GM23248 (cell line): ENCODE results near the gene CXCL3. TPM values are rescaled to one million over a fixed set of nuclear protein-coding genes. Genes with fewer than 3 reads are reported as not detected.
A peak's percentile ranks its signal among the peaks of the same experiment; 100 is the strongest.

ENCODE experiments used
- DNase-seq: peaks from one replicate; pipeline ENCODE4 v3.0.0-alpha.2; 2015
- H2AFZ ChIP-seq: fragments of 200-600 bp; sonication (generic); 2 replicates; pipeline ENCODE4 v1.6.1; 2016; ENCODE audit warnings: antibody characterized with exemption
- H3F3A ChIP-seq: fragments of 200-600 bp; sonication (generic); 2 replicates; pipeline ENCODE4 v1.6.1; 2016; ENCODE audit warnings: mild to moderate bottlenecking, antibody characterized with exemption, mixed run types; ENCODE audit not compliant: insufficient read depth
- H3K27ac ChIP-seq: fragments of 200-600 bp; sonication (generic); 2 replicates; pipeline ENCODE4 v1.5.1; 2016; ENCODE audit warnings: mild to moderate bottlenecking
- H3K27me3 ChIP-seq: fragments of 200-600 bp; sonication (generic); replicated peaks from 2 replicates; pipeline ENCODE4 v1.6.1; 2016; ENCODE audit warnings: mild to moderate bottlenecking; ENCODE audit not compliant: insufficient read depth
- H3K36me3 ChIP-seq: fragments of 200-600 bp; sonication (generic); 2 replicates; pipeline ENCODE4 v1.6.1; 2016; ENCODE audit warnings: low read depth, mild to moderate bottlenecking
- H3K4me1 ChIP-seq: fragments of 200-600 bp; sonication (generic); 2 replicates; pipeline ENCODE4 v1.6.1; 2016; ENCODE audit warnings: mild to moderate bottlenecking; ENCODE audit not compliant: insufficient read depth
- H3K4me2 ChIP-seq: fragments of 200-600 bp; sonication (generic); one replicate; pipeline ENCODE4 v1.6.1; 2016; ENCODE audit warnings: mild to moderate bottlenecking; ENCODE audit not compliant: unreplicated experiment
- H3K4me3 ChIP-seq: fragments of 200-600 bp; sonication (generic); 2 replicates; pipeline ENCODE4 v1.5.1; 2016; ENCODE audit warnings: mild to moderate bottlenecking
- H3K79me2 ChIP-seq: fragments of 200-600 bp; sonication (generic); 2 replicates; pipeline ENCODE4 v1.6.1; 2016; ENCODE audit warnings: mild to moderate bottlenecking; ENCODE audit not compliant: insufficient read depth
- H3K9ac ChIP-seq: fragments of 200-600 bp; sonication (generic); 2 replicates; pipeline ENCODE4 v1.6.1; 2016; ENCODE audit warnings: mild to moderate bottlenecking
- H3K9me2 ChIP-seq: fragments of 200-600 bp; sonication (generic); 2 replicates; pipeline ENCODE4 v1.6.1; 2016; ENCODE audit warnings: mixed run types, mild to moderate bottlenecking, moderate library complexity; ENCODE audit not compliant: insufficient read depth
- H3K9me3 ChIP-seq: fragments of 200-600 bp; sonication (generic); one replicate; pipeline ENCODE4 v1.6.1; 2017; ENCODE audit warnings: low read depth
- H4K20me1 ChIP-seq: fragments of 200-600 bp; sonication (generic); 2 replicates; pipeline ENCODE4 v1.6.0; 2016; ENCODE audit not compliant: insufficient read depth
- EZH2 ChIP-seq: fragments of 200-600 bp; sonication (generic); IDR thresholded peaks from 2 replicates; pipeline ENCODE4 v1.6.1; 2018; ENCODE audit warnings: antibody characterized with exemption, mild to moderate bottlenecking; ENCODE audit not compliant: insufficient read depth, poor library complexity, severe bottlenecking
- EZH2phosphoT487 ChIP-seq: fragments of 200-600 bp; sonication (generic); IDR thresholded peaks from 2 replicates; pipeline ENCODE4 v1.6.1; 2018; ENCODE audit warnings: antibody characterized with exemption, moderate library complexity, mild to moderate bottlenecking, low read depth; ENCODE audit not compliant: insufficient read depth
- WGBS, 2 experiments: methylation state at CpG; one replicate each; pipeline ENCODE4 v1.1.6; 2015 to 2017; ENCODE audit warnings: low lambda C conversion rate in 2 of 2, low coverage in 1 of 2; ENCODE audit errors: missing lambda C conversion rate in 2 of 2; 5-methylcytosine and 5-hydroxymethylcytosine counted together
- in situ Hi-C: fragments of 300-500 bp; cut with MboI; formaldehyde crosslinking; loops from 2 replicates; pipeline ENCODE4 v1.15.0; 2020
- polyA plus RNA-seq: library from polyadenylated mRNA; unstranded; fragments of >200 nt; fragmentation: Nextera tagmentation; extraction: Ambion mirVana; gene quantifications from 2 replicates; pipeline ENCODE4 v1.2.1, GENCODE V29; 2016
- total RNA-seq: library from RNA; depleted of rRNA; stranded (reverse); fragments of >200 nt; shearing (Covaris generic); gene quantifications from 2 replicates; pipeline ENCODE4 v1.2.3, GENCODE V29; 2014

The CXCL3 gene
- total and polyA plus RNA-seq, 2 experiments from 2014 or later, result 3.0 TPM; not detected in 1

DNA sequence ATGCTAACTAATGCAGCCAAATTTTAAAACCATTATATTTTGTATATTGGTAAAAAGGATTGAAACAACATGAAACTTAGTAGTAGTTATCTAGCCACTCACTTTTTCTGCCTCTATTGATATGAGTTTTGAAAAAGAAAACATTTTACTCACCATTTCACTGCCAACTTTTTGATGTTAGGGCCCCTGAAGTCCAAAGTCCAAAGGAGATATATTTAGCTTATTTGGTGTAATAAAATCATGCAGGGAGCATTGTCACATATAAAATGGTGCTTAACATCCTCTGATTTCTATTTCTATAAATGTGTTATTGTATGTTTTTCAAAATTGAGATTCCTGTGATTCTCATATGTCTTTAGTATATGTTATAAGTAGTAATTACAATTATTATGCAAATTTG lies 24.5 kb upstream of the CXCL3 start:
- no peak overlapping the region for H3K4me2 ChIP-seq
- no peak overlapping the region for H3K9ac ChIP-seq
- H3K27me3 ChIP-seq, result no peaks in the 10 kb centered on the region
- no peaks in the 10 kb centered on the region for H3K9me3 ChIP-seq
- no peaks in the 10 kb centered on the region for H3K79me2 ChIP-seq
- H3F3A ChIP-seq, result no peaks in the 10 kb centered on the region
- in situ Hi-C loops, result no loop called here
- H3K27ac ChIP-seq, result no peak overlapping the region
- no peaks in the 10 kb centered on the region for H3K4me1 ChIP-seq
- no peaks in the 10 kb centered on the region for H4K20me1 ChIP-seq
- H3K36me3 ChIP-seq, result no peaks in the 10 kb centered on the region
- H3K9me2 ChIP-seq, result no peaks in the 10 kb centered on the region
- no peak overlapping the region for H3K4me3 ChIP-seq
- no peak for DNase-seq
- TF ChIP-seq EZH2phosphoT487, result no peak
- H2AFZ ChIP-seq, result 0 out of 2 replicates have a peak overlapping the region, but pooled peaks have one; percentile 10

- no peaks in the 10 kb centered on the region for H3K9me3 ChIP-seq
- in situ Hi-C loops, result no loop called here
- no peak for DNase-seq
- no peaks in the 10 kb centered on the region for H3K36me3 ChIP-seq
- H3K9ac ChIP-seq, result no peak overlapping the region
- TF ChIP-seq EZH2phosphoT487 (no peak), EZH2 (no peak)
- peaks cover 11% of the 10 kb centered on the region for H3K4me1 ChIP-seq
- H3K79me2 ChIP-seq, result no peaks in the 10 kb centered on the region
- H3K27me3 ChIP-seq, result no peaks in the 10 kb centered on the region
- H3K4me3 ChIP-seq, result no peak overlapping the region
- H3K4me2 ChIP-seq, result no peak overlapping the region
- H2AFZ ChIP-seq, result no peak overlapping the region
- H3K9me2 ChIP-seq, result no peaks in the 10 kb centered on the region
- H3K27ac ChIP-seq, result no peak overlapping the region
- no peaks in the 10 kb centered on the region for H4K20me1 ChIP-seq
- H3F3A ChIP-seq, result peaks cover 11% of the 10 kb centered on the region
Measured at GRCh38 chr4:74061430-74061829, 22.9 kb upstream of the CXCL3 start.

- WGBS, 2 experiments, result 88 to 90% methylated on average over 2 of the region's 2 CpGs
- TF ChIP-seq EZH2phosphoT487 (no peak), EZH2 (no peak)
Measured at GRCh38 chr4:74059161-74059829, 20.8 kb upstream of the CXCL3 start.

GRCh38 chr4:74058048-74058651 lies 19.7 kb upstream of the CXCL3 start:
- TF ChIP-seq EZH2phosphoT487 (no peak), EZH2 (no peak)
- H3K9ac ChIP-seq, result no peak overlapping the region
- H3K27me3 ChIP-seq, result no peaks in the 10 kb centered on the region
- peaks cover 20% of the 10 kb centered on the region for H3K4me1 ChIP-seq
- no peak for DNase-seq
- H2AFZ ChIP-seq, result no peak overlapping the region
- no peak overlapping the region for H3K4me3 ChIP-seq
- WGBS, 2 experiments, result 98 to 100% methylated on average over 4 of the region's 4 CpGs
- no peaks in the 10 kb centered on the region for H4K20me1 ChIP-seq
- no peaks in the 10 kb centered on the region for H3K9me2 ChIP-seq
- in situ Hi-C loops, result no loop called here
- H3K79me2 ChIP-seq, result no peaks in the 10 kb centered on the region
- H3K36me3 ChIP-seq, result no peaks in the 10 kb centered on the region
- no peak overlapping the region; the same call in 1 of the 2 replicates for H3K27ac ChIP-seq
- no peak overlapping the region for H3K4me2 ChIP-seq
- peaks cover 22% of the 10 kb centered on the region for H3F3A ChIP-seq
- no peaks in the 10 kb centered on the region for H3K9me3 ChIP-seq

More at GRCh38 chr4:74059161-74059829, 20.8 kb upstream of the CXCL3 start:
- in situ Hi-C loops, result no loop called here
- no peak overlapping the region for H2AFZ ChIP-seq
- H4K20me1 ChIP-seq, result no peaks in the 10 kb centered on the region
- no peaks in the 10 kb centered on the region for H3K27me3 ChIP-seq
- peaks cover 20% of the 10 kb centered on the region for H3K4me1 ChIP-seq
- no peaks in the 10 kb centered on the region for H3K79me2 ChIP-seq
- no peaks in the 10 kb centered on the region for H3K36me3 ChIP-seq
- no peak overlapping the region for H3K4me3 ChIP-seq
- DNase-seq, result no peak
- H3F3A ChIP-seq, result peaks cover 22% of the 10 kb centered on the region
- H3K27ac ChIP-seq, result no peak overlapping the region
- no peaks in the 10 kb centered on the region for H3K9me2 ChIP-seq
- no peak overlapping the region for H3K9ac ChIP-seq
- H3K4me2 ChIP-seq, result no peak overlapping the region
- no peaks in the 10 kb centered on the region for H3K9me3 ChIP-seq
